T-helper 2 cell (primary cell): ENCODE data around the gene IRF2.
A peak's percentile ranks its signal among the peaks of the same experiment; 100 is the strongest.

Experiments used
- DNase-seq, 5 experiments: peaks; one replicate each; pipeline versions ENCODE4 v3.0.0 to v3.0.0-alpha.2; 2012 to 2022

Gene IRF2

GRCh38 chr4:184450743-184451535 is 23.4 kb downstream of the IRF2 start:
- no peak for DNase-seq

GRCh38 chr4:184450045-184450444 is 24.3 kb downstream of the IRF2 start:
- DNase-seq, result no peak

GRCh38 chr4:184448821-184449220 is 25.5 kb downstream of the IRF2 start:
- DNase-seq, result peak in 1 of 5 experiments; percentile 35

GRCh38 chr4:184448141-184448540 is 26.2 kb downstream of the IRF2 start:
- no peak for DNase-seq

- no peak for DNase-seq
These were observed 26.7 kb downstream of the IRF2 start for GRCh38 chr4:184447664-184448063.

- DNase-seq, result no peak
These were observed 28.2 kb downstream of the IRF2 start for GRCh38 chr4:184446132-184446658.

GRCh38 chr4:184444953-184445309 is 29.4 kb downstream of the IRF2 start:
- DNase-seq, result peak in 1 of 5 experiments; percentile 24

GRCh38 chr4:184444215-184444952 is 30.0 kb downstream of the IRF2 start:
- no peak for DNase-seq

- no peak for DNase-seq
These were observed 31.0 kb downstream of the IRF2 start for GRCh38 chr4:184443318-184443717.

- no peak for DNase-seq
These were observed 32.1 kb downstream of the IRF2 start for GRCh38 chr4:184442314-184442635.

GRCh38 chr4:184441461-184442313 is 32.7 kb downstream of the IRF2 start:
- no peak for DNase-seq

GRCh38 chr4:184440595-184441358 is 33.6 kb downstream of the IRF2 start:
- no peak for DNase-seq

- DNase-seq, result no peak
These were observed 34.3 kb downstream of the IRF2 start for GRCh38 chr4:184439856-184440594.

GRCh38 chr4:184439386-184439785 is 35.0 kb downstream of the IRF2 start:
- DNase-seq, result no peak

- no peak for DNase-seq
These were observed 36.0 kb downstream of the IRF2 start for GRCh38 chr4:184438375-184438774.

GRCh38 chr4:184437565-184438265 is 36.6 kb downstream of the IRF2 start:
- no peak for DNase-seq

- no peak for DNase-seq
These were observed 39.8 kb downstream of the IRF2 start for GRCh38 chr4:184434501-184435066.

GRCh38 chr4:184434021-184434420 is 40.3 kb downstream of the IRF2 start:
- no peak for DNase-seq

GRCh38 chr4:184433258-184433892 is 41.0 kb downstream of the IRF2 start:
- DNase-seq, result no peak
